ENCODE data around the gene ABR.

DNA sequence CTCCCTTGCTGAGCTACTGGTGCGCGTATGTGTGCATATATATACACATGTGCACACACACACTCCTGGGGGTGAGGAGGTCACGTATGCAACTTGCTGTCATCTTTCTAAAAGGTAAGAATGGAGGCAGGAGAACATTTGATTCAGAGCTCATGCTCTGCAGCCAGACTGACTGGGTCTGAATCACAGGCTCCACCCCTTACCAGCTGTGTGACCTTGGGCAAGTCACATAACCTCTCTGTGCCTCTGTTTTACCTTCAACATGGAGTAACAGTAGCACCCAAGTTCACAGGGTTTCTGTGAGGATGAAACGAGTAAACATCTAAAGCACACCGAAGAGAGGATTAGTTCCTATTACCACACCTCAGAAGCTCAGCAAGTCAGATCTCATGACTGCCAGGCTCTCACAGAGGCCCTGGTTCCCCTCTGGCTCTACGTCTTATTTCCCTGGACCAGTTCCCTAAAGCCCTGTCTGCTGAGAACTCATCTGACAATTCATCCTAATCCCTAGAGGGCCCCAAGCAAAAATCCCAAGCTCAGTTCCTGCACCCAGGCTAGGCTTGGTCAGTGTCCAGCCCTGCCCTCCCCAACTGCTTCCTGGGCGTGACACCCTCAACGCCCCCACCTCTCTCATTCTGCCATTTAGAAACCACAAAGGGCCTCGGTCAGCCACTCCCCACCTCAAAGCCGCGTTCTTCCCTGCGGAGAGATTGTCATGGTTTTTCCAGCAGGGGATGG, 28.7 kb downstream of the ABR start:
- TF ChIP-seq, protein P1, sequence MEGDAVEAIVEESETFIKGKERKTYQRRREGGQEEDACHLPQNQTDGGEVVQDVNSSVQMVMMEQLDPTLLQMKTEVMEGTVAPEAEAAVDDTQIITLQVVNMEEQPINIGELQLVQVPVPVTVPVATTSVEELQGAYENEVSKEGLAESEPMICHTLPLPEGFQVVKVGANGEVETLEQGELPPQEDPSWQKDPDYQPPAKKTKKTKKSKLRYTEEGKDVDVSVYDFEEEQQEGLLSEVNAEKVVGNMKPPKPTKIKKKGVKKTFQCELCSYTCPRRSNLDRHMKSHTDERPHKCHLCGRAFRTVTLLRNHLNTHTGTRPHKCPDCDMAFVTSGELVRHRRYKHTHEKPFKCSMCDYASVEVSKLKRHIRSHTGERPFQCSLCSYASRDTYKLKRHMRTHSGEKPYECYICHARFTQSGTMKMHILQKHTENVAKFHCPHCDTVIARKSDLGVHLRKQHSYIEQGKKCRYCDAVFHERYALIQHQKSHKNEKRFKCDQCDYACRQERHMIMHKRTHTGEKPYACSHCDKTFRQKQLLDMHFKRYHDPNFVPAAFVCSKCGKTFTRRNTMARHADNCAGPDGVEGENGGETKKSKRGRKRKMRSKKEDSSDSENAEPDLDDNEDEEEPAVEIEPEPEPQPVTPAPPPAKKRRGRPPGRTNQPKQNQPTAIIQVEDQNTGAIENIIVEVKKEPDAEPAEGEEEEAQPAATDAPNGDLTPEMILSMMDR (IDR thresholded peaks at IDR 0.05): no peak
- no peak for TF ChIP-seq EZH2phosphoT487 (IDR thresholded peaks at IDR 0.05)
- no peak for TF ChIP-seq EZH2 (IDR thresholded peaks at IDR 0.05)
